Stomach (tissue), 4 donors: Measurements from ENCODE around the gene CYTH1.

Experiments
- CTCF ChIP-seq, 7 experiments: fragments of 450-650 bp in 4 of 7; fragments of 200-600 bp in 3 of 7; sonication (generic) in 3 of 7; IDR thresholded peaks; one replicate each; pipeline ENCODE4 v1.5.1; 2016 to 2019; ENCODE audit warnings: antibody characterized with exemption in 7 of 7, control low read depth in 2 of 7, mild to moderate bottlenecking in 1 of 7
- EP300 ChIP-seq: sonication (generic); formaldehyde crosslinking; IDR thresholded peaks from one replicate; pipeline ENCODE4 v1.6.1; 2017; ENCODE audit warnings: antibody characterized with exemption
- POLR2A ChIP-seq, 4 donors: fragments of 450-650 bp; IDR thresholded peaks; one replicate each; pipeline ENCODE4 v1.6.1; 2016; ENCODE audit warnings: antibody characterized with exemption in 4 of 4, control low read depth in 2 of 4, mild to moderate bottlenecking in 1 of 4, moderate library complexity in 1 of 4
- POLR2AphosphoS5 ChIP-seq, 3 donors: sonication (generic); formaldehyde crosslinking; IDR thresholded peaks; one replicate each; pipeline ENCODE4 v1.6.1; 2016; ENCODE audit warnings: antibody characterized with exemption in 3 of 3

- TF ChIP-seq POLR2A (IDR thresholded peaks at IDR 0.05) (no peak), EP300 (no peak), CTCF (IDR thresholded peaks at IDR 0.05) (no peak), POLR2AphosphoS5 (IDR thresholded peaks at IDR 0.05) (peak in 1 of 3 donors; percentile 15)
Measured at GRCh38 chr17:78747488-78747887, 34.6 kb downstream of the CYTH1 start.
